SHP77 treated with DMSO at 0.1 percent for 48 hours (cell line): ENCODE measurements around the gene TNS3.

Experiments used
- DNase-seq: peaks from one replicate; lab custom pipeline; 2025; lab: John Stamatoyannopoulos, UW

TNS3 gene

GRCh38 chr7:47384755-47385535, 197.0 kb downstream of the TNS3 start:
- DNase-seq = no peak

- no peak for DNase-seq
Observed at GRCh38 chr7:47383696-47384445, 198.0 kb downstream of the TNS3 start.

DNA sequence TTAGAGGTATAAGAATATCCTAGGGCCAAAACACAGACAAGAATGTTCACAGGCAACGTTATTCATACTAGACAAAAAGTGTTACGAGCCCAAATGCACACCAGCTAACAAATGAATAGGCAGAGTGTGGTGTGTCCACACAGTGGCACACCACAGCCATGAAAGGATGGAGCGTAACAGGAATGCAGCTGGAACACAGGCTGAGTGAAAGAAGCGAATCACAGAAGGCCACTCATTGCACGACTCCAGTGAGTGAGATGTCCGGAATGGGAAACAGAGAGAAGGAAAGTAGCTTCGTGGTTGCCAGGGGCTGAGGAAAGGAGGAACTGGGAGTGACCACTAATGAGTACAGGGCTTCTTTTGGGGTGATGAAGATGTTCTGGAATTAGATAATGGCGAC, 198.8 kb downstream of the TNS3 start:
- no peak for DNase-seq

DNA sequence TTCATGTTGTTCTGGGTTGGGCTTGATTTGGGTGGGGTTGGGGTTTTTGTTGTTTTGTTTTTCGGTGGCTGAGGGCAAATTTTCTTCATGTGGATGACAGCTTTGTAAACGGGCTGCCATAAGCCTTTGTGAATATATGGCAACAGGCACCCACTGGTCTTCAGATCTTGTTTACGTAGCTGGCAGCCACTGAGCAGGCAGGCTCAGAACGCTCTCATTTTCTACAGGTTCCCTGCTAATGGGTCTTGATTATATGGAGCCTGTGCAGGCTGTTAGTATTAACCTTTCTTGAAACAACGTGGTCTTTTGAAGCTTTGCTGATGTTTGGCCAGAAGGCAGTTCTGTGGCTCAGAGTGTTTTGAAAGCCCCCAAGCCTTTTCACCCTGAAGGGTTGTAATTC, 199.7 kb downstream of the TNS3 start:
- no peak for DNase-seq

DNA sequence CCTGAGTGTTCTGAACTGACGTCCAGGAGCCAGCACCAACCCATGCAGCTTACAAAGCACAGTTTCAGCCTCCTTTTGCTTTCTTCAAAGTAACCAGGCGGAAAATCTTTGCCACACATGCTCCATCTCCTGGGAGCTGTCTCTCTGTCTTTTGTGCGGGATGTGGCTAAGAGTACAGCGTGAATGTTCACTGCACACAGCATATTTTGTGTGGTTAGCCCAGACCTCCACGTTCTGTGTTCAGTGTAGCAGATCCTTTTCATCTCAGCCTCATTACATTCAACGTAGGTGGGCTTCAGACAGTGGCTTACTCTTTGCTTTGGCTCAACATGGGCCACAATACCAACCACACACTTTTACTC, 200.8 kb downstream of the TNS3 start:
- no peak for DNase-seq

DNA sequence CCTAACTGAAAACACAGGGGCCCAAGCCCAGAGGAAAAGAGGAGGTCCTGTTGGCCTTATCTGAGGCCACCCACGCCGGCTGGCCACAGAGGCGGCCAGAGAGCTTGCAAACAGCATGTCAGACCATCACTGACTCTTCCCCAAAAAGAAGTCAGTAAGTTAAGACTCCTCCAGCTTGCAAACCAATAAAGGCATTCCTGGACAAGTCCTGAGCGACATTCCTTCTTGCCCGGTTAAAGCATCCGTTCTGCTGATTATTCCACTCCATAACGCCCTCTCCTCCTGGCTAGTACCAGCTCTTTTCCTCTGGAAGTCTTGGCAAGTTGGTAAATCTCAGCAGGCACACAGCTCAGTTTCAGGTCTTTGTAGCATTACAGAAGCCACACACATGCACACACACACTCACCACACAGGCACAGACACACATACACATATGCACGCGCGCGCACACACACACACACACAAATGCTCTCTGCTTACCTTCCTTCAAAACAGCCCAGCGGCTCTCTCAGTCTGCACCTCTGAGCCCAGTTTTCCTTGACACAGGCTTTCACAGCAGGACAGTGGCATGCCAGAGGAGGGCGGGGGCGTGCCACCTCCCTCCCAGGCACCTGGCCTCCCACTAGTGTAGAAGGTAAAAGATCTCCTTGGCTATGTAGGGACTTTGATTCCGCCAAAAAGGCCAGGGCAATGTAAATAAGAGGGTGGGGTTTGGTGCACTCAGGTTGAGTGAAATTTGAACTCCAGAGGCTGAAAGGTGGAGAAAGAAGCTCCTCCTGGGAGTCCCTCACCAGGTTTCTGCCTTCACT, 201.4 kb downstream of the TNS3 start:
- DNase-seq = no peak

DNA sequence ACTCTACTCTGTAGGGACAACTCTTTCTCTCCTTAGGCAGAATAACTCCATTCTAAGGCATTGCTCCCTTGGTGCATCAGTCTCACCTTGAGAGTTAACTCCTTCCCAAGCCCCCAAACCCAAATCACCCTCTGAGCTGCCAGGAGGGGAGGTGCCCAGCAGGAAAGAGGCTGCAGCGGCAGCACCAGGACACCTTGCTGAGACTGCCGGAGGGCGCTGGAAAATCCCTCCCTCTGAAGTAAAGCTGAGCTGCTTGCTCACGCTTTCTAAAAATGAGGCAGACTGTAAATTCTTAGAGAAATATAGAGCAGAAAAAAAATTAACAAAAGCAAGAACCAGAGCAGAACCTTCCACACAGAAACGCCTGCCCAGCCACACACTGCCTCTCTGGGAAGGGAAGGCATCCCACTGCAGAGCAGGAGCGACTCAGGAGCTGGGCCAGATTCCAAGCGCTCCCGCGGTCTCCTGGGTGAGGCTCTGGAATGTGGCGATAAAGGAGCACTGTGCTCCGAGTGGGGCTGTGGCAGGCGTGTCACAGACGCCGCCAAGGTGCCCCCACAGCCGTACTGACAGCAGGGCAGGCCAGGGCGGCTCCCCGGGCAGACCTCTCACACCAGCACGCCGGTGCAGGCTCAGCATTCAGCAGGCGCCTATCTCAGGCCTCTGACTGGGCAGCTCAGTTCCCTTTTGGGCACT, 202.1 kb downstream of the TNS3 start:
- no peak for DNase-seq

GRCh38 chr7:47378728-47379395, 203.0 kb downstream of the TNS3 start:
- DNase-seq = no peak

DNA sequence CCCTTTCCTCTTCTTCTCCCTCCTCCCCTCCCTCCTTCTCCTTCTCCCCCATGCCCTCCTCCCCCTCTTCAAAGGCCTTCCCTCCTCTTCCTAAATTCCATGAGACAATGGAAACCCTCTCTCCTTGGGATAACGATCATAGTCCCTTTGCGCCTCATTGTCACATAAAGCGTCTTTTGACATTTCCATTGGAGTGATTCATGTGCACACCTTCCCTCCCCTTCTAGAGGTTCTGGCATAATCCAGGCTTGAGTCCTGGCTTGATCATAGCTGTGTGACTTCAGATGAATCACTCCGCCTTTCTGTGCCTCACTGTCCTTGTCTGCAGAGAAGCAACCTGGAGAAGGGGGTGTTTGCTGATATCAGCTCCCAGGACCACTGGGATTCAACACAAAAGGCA, 204.2 kb downstream of the TNS3 start:
- no peak for DNase-seq

GRCh38 chr7:47376991-47377616, 204.8 kb downstream of the TNS3 start:
- no peak for DNase-seq

DNA sequence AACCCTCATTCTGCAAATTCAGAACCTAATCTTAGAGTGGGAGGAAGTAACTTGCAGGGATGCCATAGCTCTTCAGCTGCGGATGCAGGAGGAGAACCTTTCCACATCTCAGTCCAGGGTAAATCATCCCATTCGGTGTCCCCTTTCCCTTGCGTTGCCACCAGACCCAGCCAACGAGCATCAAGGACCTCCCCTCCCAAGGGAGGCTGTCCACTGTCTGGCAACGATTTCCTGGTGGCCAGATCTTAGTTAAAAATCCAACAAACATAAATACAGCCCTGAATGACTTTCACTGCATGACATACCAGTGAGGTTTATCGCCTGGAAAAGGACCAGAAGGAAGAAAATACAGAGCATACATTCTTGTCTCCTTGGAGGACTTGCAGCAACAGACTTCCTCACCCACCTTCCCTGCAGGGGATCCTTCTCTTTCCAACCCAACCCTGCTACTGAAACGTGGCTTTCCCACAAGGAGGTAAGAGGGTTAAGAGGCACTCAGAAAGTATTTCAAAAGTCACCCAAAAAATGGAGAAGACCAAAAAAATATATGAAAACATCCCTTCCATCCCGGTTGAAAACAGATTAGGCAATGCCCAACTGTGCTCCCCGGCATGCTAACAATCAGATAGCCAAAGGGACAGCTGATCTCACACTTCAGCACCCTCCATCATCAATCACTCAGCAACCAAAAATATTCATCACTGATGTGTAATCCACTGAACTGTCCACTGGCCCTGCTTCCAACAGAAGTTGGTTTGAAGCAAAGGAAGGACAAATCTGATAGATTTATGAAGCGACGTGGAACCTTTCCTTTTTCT, 206.6 kb downstream of the TNS3 start:
- DNase-seq = no peak

- DNase-seq = no peak
Observed at GRCh38 chr7:47374538-47374937, 207.4 kb downstream of the TNS3 start.

DNA sequence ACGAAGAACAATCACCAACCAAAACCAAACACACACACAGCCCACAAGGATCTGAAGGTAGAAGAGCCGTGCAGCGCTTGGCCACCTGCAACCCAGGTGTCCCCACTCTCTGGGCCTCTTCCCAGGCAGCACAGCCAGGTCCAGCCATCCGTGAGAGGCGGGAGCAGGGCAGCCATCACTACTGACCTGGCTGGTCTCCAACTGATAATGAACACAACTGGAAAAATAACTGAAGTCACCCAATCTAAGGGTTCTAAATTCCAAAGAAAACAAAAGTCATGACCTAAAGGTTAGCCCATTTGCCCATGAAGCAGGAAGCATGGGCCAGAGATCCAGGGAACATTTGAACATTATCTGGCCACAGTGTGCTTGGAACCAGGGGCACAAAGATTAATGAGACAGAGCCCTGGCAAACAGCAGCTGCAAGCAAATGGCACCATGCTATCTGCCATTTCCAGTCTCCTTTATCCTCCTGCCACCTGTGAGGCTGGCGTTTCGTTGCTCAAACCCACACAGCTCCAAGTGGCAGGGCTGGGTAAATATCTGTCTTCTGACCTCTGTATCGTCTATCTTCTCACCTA, 207.9 kb downstream of the TNS3 start:
- peak; percentile 66 for DNase-seq

- DNase-seq = peak; percentile 59
Observed at GRCh38 chr7:47371733-47372368, 210.1 kb downstream of the TNS3 start.

DNA sequence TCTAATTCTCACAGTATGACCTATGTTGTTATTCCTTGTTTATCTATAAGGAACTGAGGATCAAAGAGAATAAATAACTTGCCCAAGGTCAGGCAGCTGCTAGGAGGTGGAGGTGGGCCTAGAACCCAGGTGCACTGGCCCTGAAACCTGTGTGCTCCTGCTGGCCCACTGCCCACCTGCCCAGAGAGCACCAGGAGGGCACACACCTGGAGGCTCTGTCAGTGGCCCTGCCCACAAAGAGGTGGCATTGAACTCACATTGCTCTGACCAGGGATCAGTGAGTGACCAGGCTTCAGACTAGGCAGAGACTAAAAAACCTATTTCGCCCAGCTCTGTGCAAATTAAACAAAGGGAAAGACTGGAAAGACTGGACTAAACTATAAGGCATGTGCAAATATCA, 210.6 kb downstream of the TNS3 start:
- no peak for DNase-seq

- DNase-seq = no peak
Observed at GRCh38 chr7:47370461-47371042, 211.4 kb downstream of the TNS3 start.

DNA sequence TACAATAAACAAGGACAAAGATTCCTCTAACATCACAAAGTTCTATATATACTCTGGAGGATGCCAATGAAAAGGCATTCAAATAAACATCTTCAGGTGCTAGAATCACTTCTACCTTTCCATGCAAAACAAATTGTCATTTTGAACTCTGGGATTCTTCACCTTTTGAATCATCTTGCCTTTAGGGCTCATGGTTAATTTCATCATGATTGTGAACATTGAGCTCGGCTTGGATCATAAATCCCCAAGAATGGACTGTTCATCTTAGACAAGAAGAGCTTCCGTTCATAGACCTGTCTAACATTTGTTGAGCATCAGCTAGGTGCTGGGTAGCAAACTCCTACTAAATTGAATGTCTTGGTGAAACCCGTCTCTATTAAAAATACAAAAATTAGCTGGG, 212.2 kb downstream of the TNS3 start:
- no peak for DNase-seq

DNA sequence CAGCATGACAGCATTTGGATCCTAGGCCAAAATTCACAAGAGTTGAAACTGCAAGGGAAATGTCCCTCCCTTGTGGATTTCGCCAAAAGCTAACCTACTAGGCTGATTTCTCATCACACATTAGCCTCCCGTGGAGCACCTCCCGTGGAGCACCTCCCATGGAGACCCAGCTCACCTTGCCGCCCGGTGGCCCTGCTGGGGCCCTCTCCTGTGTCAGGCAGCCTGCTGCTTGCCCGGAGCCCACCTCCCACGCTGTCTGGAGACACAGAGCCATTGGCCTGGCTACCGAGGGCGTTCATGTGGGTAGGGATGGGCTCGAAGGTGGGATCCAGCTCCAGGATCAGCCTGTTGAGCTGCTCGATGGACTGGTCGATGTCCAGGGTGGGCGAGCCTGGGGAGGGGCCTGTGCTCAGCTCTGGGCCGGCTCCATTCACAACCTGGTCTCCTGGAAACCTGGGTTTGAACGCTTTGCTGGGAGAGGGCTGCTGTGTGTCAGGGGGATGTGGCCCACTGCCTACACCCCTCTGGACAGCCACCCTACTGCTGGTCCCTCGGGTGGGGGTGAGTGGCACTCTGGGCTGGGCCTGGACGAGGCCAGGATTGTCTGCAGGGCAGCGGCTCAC, 213.6 kb downstream of the TNS3 start:
- DNase-seq = no peak

- no peak for DNase-seq
Observed at GRCh38 chr7:47367369-47367768, 214.5 kb downstream of the TNS3 start.
